ENCODE data around the gene CAPN13. TPM values are rescaled to one million over a fixed set of nuclear protein-coding genes. Genes with fewer than 3 reads are reported as not detected.

CAPN13 gene
- total and polyA plus RNA-seq, 2 experiments from 2014 or later = 0.50 to 0.94 TPM

GRCh38 chr2:30847841-30848240 lies 40.6 kb upstream of the CAPN13 start:
- Mint-ChIP-seq H3K36me3 (ENCODE audit: low read depth) (no peaks in the 10 kb centered on the region), H3K9me3 (peaks cover 5% of the 10 kb centered on the region; the same call in 2 of the 3 replicates)
- DNase-seq (ENCODE audit: low spot score) = no peak

GRCh38 chr2:30847329-30847728 lies 40.1 kb upstream of the CAPN13 start:
- H2AFZ ChIP-seq = no peak overlapping the region
- no peaks in the 10 kb centered on the region for H3K79me2 ChIP-seq (replicated peaks; ENCODE audit: insufficient read depth)
- no peaks in the 10 kb centered on the region for H3K4me1 ChIP-seq (ENCODE audit: insufficient read depth)
- peaks cover 5% of the 10 kb centered on the region for H3K27me3 Mint-ChIP-seq (ENCODE audit: insufficient read depth, low read depth, poor library complexity)
- DNase-seq (ENCODE audit: low spot score) = no peak
- H3K36me3 Mint-ChIP-seq (ENCODE audit: low read depth) = no peaks in the 10 kb centered on the region
- H3K4me3 ChIP-seq = no peak overlapping the region
- no peaks in the 10 kb centered on the region for H3F3A ChIP-seq (replicated peaks; ENCODE audit: low read depth)
- H3K9me2 ChIP-seq (ENCODE audit: insufficient read depth) = 0 out of 2 replicates have a peak, but pooled peaks cover 10% of the 10 kb centered on the region
- H3K27ac ChIP-seq (ENCODE audit: low read depth) = no peak overlapping the region
- H3K36me3 ChIP-seq (ENCODE audit: insufficient read depth) = no peaks in the 10 kb centered on the region
- no peak overlapping the region for H3K4me3 Mint-ChIP-seq
- H3K4me2 ChIP-seq = no peak overlapping the region
- H3K27ac Mint-ChIP-seq = no peak overlapping the region
- no peaks in the 10 kb centered on the region for H3K27me3 ChIP-seq (ENCODE audit: insufficient read depth)
- H3K9me3 Mint-ChIP-seq = peaks cover 5% of the 10 kb centered on the region; the same call in 2 of the 3 replicates
- no peak for ATAC-seq
- no peaks in the 10 kb centered on the region for H4K20me1 ChIP-seq (replicated peaks; ENCODE audit: insufficient read depth)
- H3K4me1 Mint-ChIP-seq = no peaks in the 10 kb centered on the region
- TF ChIP-seq EZH2 (IDR thresholded peaks at IDR 0.05; ENCODE audit: low read depth, unreplicated experiment) (no peak), JUNB (IDR thresholded peaks at IDR 0.05; ENCODE audit: unreplicated experiment) (no peak)
- TF ChIP-seq, protein P1, sequence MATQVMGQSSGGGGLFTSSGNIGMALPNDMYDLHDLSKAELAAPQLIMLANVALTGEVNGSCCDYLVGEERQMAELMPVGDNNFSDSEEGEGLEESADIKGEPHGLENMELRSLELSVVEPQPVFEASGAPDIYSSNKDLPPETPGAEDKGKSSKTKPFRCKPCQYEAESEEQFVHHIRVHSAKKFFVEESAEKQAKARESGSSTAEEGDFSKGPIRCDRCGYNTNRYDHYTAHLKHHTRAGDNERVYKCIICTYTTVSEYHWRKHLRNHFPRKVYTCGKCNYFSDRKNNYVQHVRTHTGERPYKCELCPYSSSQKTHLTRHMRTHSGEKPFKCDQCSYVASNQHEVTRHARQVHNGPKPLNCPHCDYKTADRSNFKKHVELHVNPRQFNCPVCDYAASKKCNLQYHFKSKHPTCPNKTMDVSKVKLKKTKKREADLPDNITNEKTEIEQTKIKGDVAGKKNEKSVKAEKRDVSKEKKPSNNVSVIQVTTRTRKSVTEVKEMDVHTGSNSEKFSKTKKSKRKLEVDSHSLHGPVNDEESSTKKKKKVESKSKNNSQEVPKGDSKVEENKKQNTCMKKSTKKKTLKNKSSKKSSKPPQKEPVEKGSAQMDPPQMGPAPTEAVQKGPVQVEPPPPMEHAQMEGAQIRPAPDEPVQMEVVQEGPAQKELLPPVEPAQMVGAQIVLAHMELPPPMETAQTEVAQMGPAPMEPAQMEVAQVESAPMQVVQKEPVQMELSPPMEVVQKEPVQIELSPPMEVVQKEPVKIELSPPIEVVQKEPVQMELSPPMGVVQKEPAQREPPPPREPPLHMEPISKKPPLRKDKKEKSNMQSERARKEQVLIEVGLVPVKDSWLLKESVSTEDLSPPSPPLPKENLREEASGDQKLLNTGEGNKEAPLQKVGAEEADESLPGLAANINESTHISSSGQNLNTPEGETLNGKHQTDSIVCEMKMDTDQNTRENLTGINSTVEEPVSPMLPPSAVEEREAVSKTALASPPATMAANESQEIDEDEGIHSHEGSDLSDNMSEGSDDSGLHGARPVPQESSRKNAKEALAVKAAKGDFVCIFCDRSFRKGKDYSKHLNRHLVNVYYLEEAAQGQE (IDR thresholded peaks at IDR 0.05; ENCODE audit: unreplicated experiment) = no peak
- TF ChIP-seq, protein P2, sequence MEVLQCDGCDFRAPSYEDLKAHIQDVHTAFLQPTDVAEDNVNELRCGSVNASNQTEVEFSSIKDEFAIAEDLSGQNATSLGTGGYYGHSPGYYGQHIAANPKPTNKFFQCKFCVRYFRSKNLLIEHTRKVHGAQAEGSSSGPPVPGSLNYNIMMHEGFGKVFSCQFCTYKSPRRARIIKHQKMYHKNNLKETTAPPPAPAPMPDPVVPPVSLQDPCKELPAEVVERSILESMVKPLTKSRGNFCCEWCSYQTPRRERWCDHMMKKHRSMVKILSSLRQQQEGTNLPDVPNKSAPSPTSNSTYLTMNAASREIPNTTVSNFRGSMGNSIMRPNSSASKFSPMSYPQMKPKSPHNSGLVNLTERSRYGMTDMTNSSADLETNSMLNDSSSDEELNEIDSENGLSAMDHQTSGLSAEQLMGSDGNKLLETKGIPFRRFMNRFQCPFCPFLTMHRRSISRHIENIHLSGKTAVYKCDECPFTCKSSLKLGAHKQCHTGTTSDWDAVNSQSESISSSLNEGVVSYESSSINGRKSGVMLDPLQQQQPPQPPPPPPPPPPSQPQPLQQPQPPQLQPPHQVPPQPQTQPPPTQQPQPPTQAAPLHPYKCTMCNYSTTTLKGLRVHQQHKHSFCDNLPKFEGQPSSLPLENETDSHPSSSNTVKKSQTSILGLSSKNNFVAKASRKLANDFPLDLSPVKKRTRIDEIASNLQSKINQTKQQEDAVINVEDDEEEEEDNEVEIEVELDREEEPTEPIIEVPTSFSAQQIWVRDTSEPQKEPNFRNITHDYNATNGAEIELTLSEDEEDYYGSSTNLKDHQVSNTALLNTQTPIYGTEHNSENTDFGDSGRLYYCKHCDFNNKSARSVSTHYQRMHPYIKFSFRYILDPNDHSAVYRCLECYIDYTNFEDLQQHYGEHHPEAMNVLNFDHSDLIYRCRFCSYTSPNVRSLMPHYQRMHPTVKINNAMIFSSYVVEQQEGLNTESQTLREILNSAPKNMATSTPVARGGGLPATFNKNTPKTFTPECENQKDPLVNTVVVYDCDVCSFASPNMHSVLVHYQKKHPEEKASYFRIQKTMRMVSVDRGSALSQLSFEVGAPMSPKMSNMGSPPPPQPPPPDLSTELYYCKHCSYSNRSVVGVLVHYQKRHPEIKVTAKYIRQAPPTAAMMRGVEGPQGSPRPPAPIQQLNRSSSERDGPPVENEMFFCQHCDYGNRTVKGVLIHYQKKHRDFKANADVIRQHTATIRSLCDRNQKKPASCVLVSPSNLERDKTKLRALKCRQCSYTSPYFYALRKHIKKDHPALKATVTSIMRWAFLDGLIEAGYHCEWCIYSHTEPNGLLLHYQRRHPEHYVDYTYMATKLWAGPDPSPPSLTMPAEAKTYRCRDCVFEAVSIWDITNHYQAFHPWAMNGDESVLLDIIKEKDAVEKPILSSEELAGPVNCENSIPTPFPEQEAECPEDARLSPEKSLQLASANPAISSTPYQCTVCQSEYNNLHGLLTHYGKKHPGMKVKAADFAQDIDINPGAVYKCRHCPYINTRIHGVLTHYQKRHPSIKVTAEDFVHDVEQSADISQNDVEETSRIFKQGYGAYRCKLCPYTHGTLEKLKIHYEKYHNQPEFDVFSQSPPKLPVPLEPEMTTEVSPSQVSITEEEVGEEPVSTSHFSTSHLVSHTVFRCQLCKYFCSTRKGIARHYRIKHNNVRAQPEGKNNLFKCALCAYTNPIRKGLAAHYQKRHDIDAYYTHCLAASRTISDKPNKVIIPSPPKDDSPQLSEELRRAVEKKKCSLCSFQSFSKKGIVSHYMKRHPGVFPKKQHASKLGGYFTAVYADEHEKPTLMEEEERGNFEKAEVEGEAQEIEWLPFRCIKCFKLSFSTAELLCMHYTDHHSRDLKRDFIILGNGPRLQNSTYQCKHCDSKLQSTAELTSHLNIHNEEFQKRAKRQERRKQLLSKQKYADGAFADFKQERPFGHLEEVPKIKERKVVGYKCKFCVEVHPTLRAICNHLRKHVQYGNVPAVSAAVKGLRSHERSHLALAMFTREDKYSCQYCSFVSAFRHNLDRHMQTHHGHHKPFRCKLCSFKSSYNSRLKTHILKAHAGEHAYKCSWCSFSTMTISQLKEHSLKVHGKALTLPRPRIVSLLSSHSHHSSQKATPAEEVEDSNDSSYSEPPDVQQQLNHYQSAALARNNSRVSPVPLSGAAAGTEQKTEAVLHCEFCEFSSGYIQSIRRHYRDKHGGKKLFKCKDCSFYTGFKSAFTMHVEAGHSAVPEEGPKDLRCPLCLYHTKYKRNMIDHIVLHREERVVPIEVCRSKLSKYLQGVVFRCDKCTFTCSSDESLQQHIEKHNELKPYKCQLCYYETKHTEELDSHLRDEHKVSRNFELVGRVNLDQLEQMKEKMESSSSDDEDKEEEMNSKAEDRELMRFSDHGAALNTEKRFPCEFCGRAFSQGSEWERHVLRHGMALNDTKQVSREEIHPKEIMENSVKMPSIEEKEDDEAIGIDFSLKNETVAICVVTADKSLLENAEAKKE (CRISPR knock-in tag; IDR thresholded peaks at IDR 0.05) = no peak

More at GRCh38 chr2:30847841-30848240, 40.6 kb upstream of the CAPN13 start:
- H3K9me2 ChIP-seq (ENCODE audit: insufficient read depth) = 0 out of 2 replicates have a peak, but pooled peaks cover 10% of the 10 kb centered on the region
- H3F3A ChIP-seq (replicated peaks; ENCODE audit: low read depth) = no peaks in the 10 kb centered on the region
- no peaks in the 10 kb centered on the region for H3K36me3 ChIP-seq (ENCODE audit: insufficient read depth)
- Mint-ChIP-seq H3K27ac (no peak overlapping the region), H3K4me3 (no peak overlapping the region), H3K27me3 (ENCODE audit: insufficient read depth, low read depth, poor library complexity) (peaks cover 5% of the 10 kb centered on the region), H3K4me1 (no peaks in the 10 kb centered on the region)
- no peaks in the 10 kb centered on the region for H4K20me1 ChIP-seq (replicated peaks; ENCODE audit: insufficient read depth)
- TF ChIP-seq EZH2phosphoT487 (IDR thresholded peaks at IDR 0.05; ENCODE audit: unreplicated experiment) = no peak
- no peak for TF ChIP-seq STAT1 (IDR thresholded peaks at IDR 0.05; ENCODE audit: unreplicated experiment)
- TF ChIP-seq POLR2AphosphoS5 (IDR thresholded peaks at IDR 0.05; ENCODE audit: low read depth) = no peak
- no peak for TF ChIP-seq ZNF114 (CRISPR knock-in tag; IDR thresholded peaks at IDR 0.05)
- TF ChIP-seq, protein P1 (IDR thresholded peaks at IDR 0.05; ENCODE audit: unreplicated experiment) = no peak
- H2AFZ ChIP-seq = no peak overlapping the region
- no peak overlapping the region for H3K4me2 ChIP-seq
- H3K79me2 ChIP-seq (replicated peaks; ENCODE audit: insufficient read depth) = no peaks in the 10 kb centered on the region
- no peak overlapping the region for H3K4me3 ChIP-seq
- H3K4me1 ChIP-seq (ENCODE audit: insufficient read depth) = no peaks in the 10 kb centered on the region
- H3K27me3 ChIP-seq (ENCODE audit: insufficient read depth) = no peaks in the 10 kb centered on the region
- no peak for ATAC-seq
- H3K27ac ChIP-seq (ENCODE audit: low read depth) = no peak overlapping the region
